GM21576 (cell line): Measurements from ENCODE around the gene SLC5A9.

Experiments
- ATAC-seq: cut with Tn5 transposase; IDR thresholded peaks from one replicate; pipeline ENCODE4 v1.9.1; 2021; ENCODE audit warnings: mild to moderate bottlenecking, moderate library complexity; ENCODE audit not compliant: unreplicated experiment

Gene SLC5A9

DNA sequence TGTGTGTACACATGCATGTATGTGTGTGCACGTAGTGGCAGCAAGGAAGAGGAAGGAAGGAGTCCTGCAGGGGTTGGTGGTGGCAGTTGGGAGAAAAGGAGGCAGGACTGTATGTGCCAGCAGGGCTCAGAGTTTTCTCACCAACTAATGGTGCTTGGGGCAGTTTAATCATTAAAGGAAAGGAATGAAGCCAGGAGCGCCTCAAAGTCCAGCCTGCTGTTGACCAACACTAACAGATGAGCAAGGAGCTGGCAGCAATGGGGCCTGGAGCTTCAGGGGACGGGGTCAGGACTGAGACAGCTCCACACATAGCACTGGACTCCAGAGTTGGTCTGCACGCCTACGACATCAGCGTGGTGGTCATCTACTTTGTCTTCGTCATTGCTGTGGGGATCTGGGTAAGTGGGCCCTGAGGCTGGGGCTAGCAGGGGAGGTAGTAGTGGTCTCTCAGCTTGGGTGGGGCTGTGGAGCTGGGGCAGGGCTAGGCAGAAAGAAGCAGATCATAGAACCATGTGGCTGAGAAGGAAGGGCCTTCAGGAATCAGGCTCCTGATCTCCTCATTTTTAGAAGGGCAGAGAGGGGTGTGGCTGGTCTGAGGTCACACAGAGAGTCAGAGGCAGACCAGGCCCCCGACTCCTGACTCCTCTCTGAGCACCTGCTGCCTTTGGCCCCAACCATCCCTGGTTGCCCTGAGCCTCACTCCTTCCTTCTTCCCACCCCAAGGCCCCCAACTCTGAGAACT is at the start of gene SLC5A9:
SLC5A9 (plus strand) TSS at position 216 of the 742 bp plus-strand sequence; CDS start at position 237, 21 bp downstream.
- ATAC-seq, result no peak

DNA sequence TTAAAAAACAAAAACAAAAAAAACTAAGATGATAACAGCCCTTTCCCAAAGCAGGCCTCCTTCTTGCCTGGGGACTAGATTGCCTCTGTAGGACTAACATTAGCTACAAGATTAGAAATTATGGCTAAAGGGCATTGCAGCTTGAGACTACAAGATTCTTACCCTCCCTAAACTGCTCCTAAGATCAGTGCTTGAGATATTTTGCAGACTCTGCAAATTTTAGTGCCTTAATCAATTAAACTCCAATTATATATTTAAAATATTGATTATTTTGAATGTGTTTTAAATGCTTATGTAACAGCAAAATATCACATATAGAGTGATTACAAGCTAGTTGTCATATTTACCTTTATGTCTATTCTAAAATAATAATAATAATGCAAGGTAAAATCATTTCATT is 47.4 kb upstream of the SLC5A9 start:
- no peak for ATAC-seq

DNA sequence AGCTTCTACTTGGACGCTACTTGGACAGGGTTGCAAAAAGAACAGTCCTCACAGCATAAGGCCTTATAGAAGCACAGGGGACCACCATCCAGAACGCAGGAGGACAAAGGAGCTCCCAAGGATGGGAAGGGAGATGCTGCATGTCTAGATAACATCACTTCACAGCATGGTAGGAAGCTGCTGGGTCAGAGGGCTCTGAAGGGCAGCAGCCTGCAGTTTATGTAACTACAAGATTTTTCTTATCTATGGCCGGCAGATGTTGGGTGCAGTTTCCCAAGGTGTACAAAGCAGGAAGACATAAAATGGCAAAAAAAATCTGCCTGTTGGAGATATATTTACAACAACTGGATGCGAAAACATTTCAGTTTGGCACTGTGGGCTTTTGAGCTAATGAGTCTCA is 45.3 kb upstream of the SLC5A9 start:
- ATAC-seq, result no peak

DNA sequence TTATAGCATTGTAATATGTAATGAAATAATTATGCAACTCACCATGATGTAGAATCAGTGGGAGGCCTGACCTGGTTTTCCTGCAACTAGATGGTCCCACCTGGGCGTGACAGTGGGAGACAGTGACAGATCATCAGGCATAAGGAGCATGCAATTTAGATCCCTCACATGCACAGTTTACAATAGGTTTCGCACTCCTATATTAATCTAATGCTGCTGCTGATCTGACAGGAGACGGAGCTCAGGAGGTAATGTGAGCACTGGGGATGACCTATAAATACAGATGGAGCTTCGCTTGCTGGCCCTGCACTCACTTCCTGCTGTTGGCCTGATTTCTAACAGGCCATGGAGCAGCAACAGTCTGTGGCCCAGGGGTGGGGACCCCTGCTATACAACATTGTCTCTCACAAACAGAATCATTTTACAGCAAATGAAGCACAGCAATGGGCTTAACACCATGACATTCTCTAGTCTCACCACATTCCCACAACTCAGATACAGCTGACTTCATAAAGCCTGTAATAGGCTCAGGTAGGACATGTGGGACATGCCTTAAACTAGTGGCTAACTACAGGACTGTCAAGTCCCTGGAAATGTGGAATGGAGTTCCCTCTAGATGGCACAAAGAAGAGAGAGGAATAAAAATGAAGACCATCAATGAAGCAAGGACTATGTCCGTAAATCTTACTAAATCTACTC is 40.7 kb upstream of the SLC5A9 start:
- no peak for ATAC-seq

DNA sequence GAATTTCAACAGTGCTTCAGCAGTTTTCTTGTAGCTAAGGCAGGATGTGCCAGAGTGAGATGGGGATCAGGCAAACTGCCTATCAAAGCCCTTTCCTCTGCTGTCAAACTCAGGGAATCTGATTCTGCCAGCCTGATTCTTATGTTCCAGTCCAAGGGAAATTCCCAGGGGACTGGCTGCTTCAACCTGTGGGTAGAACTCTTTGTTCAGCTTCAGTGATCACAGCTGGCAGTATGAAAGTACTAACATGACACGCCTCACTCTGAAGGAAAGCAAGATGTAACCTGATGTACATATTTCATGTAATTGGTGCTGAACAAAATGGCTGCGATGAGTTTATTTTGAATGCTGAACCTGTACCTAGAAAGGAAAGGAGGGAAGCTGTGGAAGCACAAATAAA is 40.1 kb upstream of the SLC5A9 start:
- peak; percentile 53 for ATAC-seq

DNA sequence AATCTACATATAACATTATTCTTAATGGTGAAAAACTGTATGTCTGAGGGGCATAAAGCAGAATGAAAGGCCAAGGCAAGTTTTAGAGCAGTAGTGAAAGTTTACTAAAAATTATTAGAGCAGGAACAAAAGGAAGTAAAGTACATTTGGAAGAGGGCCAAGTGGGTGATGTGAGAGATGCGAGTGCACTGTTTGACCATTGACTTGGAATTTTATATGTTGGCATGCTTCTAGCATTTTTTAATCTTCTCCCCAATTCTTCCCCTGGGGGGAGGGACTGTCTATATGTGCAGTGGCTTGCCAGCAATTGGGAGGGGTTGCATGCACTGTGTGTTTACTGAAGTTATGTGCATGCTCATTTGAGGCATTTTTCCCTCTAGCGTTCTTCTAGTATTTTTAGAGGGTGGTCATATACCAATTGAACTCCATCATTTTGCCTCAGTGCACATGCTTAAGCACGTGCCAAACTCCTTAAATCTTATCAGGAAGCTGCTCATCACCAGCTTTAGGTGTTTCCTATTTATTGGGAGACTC is 36.1 kb upstream of the SLC5A9 start:
- no peak for ATAC-seq

DNA sequence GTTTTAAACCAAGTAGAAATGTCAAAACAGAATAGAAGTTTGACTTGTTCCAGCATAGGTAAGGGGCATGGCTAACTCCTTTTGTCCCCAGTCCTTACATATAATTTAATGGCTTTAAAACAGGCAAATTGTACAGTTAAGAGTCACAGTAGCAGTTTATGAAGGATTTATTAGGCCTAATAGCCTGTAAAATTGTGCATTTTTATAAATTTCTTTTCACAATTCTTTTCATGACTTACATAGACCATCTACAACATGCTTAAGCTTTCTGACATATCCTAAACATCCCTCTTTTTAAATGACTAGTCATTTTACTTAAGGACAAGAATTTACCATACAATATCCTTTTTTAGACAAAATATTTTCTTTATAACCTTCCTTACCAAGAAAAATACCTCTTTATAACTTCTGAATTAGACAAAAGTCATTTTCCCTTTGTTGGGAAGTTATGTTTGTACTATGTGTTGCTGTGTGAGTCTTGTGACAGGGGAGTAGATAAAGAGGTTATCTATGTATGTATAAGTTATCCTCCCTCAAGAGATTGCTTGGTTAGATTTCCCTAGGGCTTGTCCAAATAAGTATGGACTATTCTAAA is 34.5 kb upstream of the SLC5A9 start:
- no peak for ATAC-seq

DNA sequence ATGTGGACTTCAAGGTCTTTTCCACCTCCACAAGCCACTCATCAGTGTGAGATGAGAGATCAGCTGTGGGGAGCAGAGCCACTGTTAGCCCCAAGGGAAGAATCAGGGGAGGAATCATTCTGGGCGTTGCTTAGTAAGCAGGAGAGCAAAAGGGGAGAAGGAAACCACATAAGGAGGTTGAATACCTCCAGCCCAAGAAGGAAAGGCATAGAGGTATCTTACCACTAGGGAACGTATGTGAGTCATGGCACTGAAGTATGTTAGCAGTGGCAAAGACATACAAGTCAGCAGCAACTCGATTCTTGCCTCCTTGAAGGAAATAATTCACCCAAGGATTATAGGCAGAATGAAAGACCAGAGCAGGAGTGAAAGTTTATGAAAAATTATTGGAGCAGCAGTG is 31.6 kb upstream of the SLC5A9 start:
- no peak for ATAC-seq

DNA sequence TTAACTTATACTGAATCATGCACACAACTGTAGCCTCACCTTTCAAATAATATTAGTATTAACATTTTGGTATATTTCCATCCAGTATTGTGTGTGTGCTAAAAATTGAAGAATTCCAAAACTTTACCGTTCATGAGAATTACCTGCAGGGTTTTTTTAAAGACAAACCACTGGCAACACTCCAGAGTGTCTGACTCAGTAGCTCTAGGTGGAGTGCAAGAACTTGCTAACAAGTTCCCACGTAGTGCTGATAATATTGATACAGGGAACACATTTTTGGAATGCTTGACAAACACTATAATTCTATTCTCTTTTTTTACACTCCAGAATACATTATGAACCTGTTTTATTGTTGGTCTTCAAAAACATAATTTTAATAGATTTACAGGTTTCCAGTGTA is 27.7 kb upstream of the SLC5A9 start:
- no peak for ATAC-seq

DNA sequence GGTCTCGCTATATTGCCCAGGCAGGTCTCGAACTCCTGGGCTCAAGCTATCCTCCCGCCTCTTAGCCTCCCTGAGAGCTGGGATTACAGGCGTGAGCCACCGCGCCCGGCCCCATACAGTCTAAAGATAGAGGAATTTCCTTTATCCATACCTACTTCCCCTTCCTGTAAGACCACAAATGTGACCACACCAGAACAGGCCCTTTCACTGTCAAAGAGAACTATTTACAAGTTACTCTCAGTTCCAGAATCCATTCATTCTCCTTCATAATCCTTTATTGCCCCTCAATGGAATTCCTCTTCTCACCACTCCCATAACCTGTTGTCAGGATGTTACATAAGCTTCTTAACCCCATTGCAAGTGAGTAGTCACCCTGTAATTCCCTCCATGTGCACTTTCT is 26.3 kb upstream of the SLC5A9 start:
- no peak for ATAC-seq

DNA sequence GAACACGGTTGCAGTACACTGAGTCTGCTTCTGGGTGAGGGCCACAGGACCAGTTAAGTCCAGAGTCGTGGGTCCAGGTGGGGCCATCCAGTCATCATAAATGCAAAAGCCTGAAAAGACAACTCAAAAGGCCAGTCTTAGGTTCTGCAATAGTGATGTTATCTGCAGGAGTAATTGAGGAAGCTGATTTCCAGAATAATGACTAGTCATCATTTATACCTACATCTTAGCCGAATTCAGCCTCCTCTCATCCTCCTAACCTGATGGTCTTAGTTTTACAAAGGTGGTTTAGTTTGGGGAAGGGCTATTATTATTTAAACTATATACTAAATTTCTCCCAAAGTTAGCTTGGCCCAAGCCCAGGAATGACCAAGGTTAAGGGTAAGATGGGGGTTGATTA is 23.5 kb upstream of the SLC5A9 start:
- ATAC-seq, result no peak

DNA sequence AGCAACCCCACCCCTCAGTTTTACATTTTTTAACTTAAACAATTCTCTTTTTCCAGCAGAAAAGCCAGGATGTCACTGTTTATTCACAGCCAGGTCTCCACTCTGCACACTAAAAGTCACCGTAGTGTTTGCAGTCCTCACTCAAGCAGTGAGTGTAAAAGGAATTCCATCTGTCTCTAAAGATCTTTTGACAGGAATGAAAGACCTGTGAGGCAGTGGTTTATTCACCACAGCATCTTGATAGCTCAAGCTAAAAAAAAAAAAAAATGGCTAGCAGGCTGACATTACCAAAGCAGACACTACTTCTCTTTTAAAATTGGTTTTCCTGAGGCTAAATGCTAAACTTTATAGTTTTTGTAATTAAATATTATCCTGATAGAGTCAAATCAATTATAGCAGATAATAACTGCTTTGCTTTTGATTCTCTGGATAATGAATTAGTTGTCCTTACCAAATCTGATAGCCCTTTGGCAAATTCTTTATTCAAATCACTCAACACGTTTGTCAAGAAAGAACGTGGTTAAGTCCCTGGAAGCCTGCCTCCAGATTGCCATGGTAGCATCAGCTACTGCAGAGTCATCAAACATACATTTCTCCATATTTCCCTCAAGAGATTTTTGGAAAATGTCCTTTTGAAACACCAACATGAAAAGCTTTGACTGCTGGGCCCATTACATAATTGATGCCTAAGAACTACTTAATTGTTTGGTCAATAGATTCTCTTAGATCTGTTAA is 22.2 kb upstream of the SLC5A9 start:
- no peak for ATAC-seq

DNA sequence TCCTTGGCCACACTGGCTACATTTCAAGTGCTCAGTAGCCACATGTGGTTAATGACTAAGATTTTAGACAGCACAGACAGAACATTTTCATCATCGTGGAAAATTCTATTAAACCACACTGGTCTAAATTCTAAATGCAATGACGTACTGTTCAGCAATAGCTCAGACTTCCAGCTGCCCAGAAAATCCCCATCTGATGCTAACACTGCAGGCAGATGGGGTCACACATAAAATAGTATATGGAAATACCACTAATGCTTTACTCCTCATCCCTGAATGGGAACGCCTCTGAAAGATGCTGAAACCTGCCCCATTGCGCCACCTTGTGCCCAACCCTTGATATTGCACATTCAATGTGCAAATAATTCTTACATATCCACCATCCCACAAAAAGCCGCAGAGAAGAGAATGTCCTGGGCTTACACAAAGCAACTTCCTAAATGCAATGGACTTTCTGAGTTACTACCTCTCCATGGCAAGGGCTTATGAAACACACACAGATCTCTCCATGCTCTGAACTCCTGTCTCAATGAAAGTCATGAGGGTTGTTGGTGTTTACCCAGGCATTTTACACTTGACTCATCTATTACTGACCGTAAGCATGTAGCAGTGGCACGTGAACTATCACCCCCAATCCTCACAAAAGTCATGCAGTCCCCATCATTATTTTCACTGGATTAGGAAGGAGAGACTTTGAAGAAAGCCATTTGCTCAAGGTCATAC is 20.3 kb upstream of the SLC5A9 start:
- ATAC-seq, result peak; percentile 57

DNA sequence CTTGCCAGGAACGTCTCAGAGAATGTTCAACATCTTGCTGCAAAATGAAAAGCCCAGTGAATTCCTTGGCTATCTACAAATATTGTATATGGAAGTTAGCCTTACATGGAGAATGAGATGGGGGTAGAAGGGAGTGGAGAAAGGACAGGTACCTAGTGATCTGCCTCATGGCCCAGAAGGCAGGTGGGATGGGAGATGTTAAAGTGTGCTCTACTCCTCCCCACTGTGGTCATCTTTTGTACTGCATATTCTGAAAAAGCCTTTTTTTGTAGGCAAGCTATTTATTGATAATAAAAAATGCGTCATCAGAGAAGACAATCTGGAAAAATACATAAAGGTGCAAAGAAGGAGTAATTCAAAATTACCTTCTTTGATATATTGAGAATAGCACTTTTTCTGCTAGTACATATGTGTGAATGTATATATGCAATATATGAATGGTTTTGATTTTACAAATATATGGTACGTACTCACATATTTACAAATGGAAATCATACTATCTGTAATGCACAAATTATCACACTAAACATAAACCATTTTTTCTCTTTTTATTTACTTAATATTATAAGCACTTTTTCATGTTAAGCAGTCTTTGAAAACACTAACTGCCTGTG is 19.1 kb upstream of the SLC5A9 start:
- peak; percentile 50 for ATAC-seq

DNA sequence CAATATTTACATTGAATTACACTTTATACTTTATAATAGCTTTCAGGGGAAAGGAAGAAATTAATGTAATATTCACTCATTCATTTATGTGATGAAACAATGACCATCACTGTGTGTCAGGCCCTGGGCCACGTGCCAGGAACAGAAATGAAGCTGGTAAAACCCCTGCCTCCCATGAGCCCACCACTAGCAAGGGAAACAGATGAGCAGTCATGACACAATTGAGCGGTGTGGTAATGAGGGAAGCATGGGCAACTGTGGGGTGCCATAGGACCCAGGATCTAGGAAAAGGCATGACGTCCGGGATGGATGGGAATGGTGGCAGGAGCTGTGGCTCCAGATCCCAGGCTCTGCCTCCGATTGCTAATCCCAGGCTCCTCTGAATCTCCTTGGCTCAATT is 17.0 kb upstream of the SLC5A9 start:
- no peak for ATAC-seq

DNA sequence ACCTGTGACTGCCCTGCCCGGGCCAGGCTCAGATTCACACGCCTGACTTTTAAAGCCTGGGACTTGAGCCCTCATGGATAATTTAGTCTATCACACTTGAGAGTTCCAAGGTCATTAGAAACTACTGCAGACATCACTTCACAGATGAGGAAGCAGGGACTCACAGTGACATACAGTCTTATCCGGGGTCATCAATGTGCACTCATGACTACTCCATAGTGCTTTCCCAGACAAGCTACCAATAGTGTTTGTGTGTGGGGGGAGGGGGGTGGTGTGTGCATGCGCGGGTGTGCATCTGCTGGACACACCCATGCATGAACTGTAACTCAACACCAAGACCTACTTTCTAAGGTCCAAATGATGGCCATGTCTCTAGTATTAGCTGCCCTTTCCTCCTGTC is 16.1 kb upstream of the SLC5A9 start:
- ATAC-seq, result no peak

DNA sequence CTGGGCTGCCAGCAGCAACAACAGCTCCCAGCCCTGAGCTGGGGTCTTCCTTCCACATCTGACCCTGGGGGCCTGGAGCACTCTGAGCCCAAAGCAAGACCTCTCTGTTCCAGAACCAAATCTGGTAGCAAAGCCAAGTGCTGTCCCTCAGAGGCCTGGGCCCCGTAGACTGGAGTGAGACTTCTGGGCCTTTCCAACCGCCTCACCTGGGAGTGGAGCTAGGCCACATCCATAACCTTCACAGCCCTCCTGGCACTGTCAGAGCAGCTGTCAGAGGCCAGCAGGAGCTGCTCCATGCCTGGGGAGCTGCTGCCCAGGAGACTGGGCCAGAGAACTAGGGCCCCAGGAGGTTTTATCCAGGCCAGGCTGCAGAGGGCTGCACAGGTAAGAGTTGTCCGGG is 15.4 kb upstream of the SLC5A9 start:
- ATAC-seq, result no peak

DNA sequence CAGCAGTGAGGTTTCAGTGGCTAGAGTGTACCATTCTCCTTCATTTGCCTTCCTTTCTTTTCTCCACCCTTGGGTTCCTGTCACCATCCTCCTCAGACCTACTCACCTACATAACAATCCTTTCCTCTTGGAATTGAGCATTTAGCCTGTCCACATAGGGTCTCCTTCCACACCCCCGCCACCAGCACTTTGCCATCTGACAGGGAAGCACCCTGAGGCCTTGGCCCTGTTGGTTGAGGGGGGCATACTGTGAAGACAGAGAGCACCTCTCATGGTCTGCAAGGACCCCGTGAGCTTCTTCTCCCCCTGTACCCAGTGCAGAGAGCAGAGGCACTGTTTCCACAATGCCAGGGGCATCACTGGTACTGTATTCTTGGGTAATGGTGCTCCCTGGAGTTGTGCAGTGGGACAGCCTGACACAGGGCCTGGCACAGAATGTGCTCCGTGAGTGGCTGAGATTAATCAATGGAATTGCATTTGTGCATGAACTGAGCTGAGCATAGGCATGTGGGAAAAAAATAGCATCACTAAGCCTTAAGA is 14.9 kb upstream of the SLC5A9 start:
- ATAC-seq, result no peak

DNA sequence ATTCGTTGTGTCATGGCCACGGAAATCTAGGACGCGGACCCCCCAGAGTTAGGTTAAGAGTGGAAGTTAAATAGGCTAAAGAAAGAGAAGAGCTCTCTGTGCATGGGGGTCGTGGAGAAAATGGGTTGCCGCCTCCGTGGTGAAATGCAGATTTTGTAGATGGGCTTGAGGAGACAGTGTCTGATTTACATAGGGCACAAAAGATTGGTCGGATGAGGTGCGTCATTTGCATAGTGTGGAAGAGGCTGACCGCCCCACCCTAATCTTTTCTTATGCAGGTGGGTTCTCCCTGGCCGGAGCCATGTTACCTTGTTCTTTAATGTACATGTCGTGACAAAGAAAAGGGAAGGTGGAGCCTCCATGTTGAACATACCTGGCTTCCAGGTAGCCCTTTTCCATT is 14.3 kb upstream of the SLC5A9 start:
- ATAC-seq, result no peak

DNA sequence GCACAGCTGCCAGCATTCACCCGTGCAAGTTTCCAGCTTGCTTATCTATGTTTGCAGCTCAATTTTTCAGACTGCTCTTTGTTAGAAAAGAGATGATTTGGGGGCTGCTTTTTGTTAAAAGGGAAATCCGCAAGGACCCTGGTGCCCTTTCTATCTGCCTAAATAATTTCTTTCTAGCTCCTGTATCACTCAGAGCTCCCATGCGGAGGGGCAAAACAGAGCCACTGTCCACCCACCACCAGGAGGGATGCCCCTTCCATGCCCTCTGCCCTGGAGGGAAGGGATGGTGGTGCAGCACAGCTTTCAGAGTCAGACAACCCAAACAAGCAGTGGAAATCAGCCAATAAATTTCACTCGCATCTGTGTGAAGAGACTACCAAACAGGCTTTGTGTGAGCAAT is 13.9 kb upstream of the SLC5A9 start:
- ATAC-seq, result no peak
